ENCODE results near the gene MDH2. TPM values are rescaled to one million over a fixed set of nuclear protein-coding genes. Genes with fewer than 3 reads are reported as not detected.

MDH2 gene
- total and polyA plus RNA-seq, 2 of the 8 experiments (the other 6 are each of a cell fraction or from before 2014, with no cell fraction given): 203 to 254 TPM

GRCh38 chr7:76047305-76047810, 548 bp upstream of the MDH2 start:
- no peak for DNase-seq (ENCODE audit: low read depth in 1 of 2, low spot score in 2 of 2)
- Histone ChIP-seq H2BK5ac (ENCODE audit: low read depth, low read length) (peak overlapping the region; percentile 83), H2BK15ac (ENCODE audit: low read length) (no peak overlapping the region), H3K4ac (replicated peaks; ENCODE audit: insufficient read length, low read depth, low read length) (peak overlapping the region; percentile 83), H2AK5ac (ENCODE audit: low read depth, low read length) (0 out of 2 replicates have a peak overlapping the region, but pooled peaks have one; percentile 40), H3K36me3 (ENCODE audit: control insufficient read depth in 2 of 4, insufficient read depth in 4 of 4, low read length in 3 of 4) (peaks cover 0 to 5% (median 0%) of the 10 kb centered on the region in 4 experiments; a peak in 2 of 8 replicates), H3K23me2 (ENCODE audit: low read depth, low read length) (peaks cover 4% of the 10 kb centered on the region), H3K23ac (ENCODE audit: insufficient read length) (no peak overlapping the region), H2BK120ac (replicated peaks; ENCODE audit: low read depth, low read length) (no peak overlapping the region), H3K4me3 (ENCODE audit: extremely low read depth in 1 of 4, insufficient read depth in 2 of 4, low read depth in 3 of 4, low read length in 4 of 4) (peak overlapping the region; percentile 94 to 97 (median 96)), H3K4me1 (replicated peaks in 1 of 4; ENCODE audit: control insufficient read depth in 3 of 4, insufficient read depth in 4 of 4, low read length in 3 of 4) (peaks cover 0 to 4% (median 3%) of the 10 kb centered on the region in 4 experiments; a peak in 6 of 7 replicates), H3K27ac (ENCODE audit: low read depth, low read length) (peak overlapping the region; percentile 79), H4K5ac (ENCODE audit: insufficient read length, low read depth, low read length) (peak overlapping the region; percentile 64), H4K91ac (replicated peaks; ENCODE audit: insufficient read length, low read length) (peak overlapping the region; percentile 57), H3K79me2 (ENCODE audit: control insufficient read depth in 1 of 2, insufficient read depth in 2 of 2, low read length in 2 of 2) (peaks cover 8 to 70% of the 10 kb centered on the region in 2 experiments), H2BK12ac (ENCODE audit: low read depth, low read length) (0 out of 2 replicates have a peak overlapping the region, but pooled peaks have one; percentile 14), H2BK20ac (ENCODE audit: low read length) (no peak overlapping the region), H4K8ac (ENCODE audit: extremely low read depth, insufficient read depth, low read length) (peak overlapping the region; percentile 93), H3K27me3 (replicated peaks in 1 of 4; ENCODE audit: control insufficient read depth in 3 of 4, extremely low read depth in 1 of 4, insufficient read depth in 3 of 4, low read length in 3 of 4) (no peaks in the 10 kb centered on the region), H3K14ac (ENCODE audit: insufficient read length) (no peak overlapping the region), H4K20me1 (replicated peaks in 1 of 2; ENCODE audit: control insufficient read depth in 1 of 2, insufficient read depth in 2 of 2, low read length in 2 of 2) (peaks cover 0 to 16% of the 10 kb centered on the region in 2 experiments), H3K56ac (replicated peaks; ENCODE audit: insufficient read length, low read depth, low read length) (peak overlapping the region; percentile 78), H2AFZ (ENCODE audit: low read length) (peak overlapping the region; percentile 67; the same call in 1 of the 2 replicates), H3K79me1 (ENCODE audit: low read depth, low read length) (peaks cover 14% of the 10 kb centered on the region), H3K4me2 (ENCODE audit: insufficient read depth in 1 of 2, low read depth in 2 of 2, low read length in 2 of 2) (peak overlapping the region; percentile 77 to 99), H3K9me3 (ENCODE audit: insufficient read depth in 2 of 2, low read depth in 1 of 2, low read length in 1 of 2) (no peaks in the 10 kb centered on the region), H3K18ac (ENCODE audit: extremely low read depth, low read length) (no peak overlapping the region; the same call in 1 of the 2 replicates), H3K9ac (replicated peaks in 1 of 4; ENCODE audit: extremely low read depth in 1 of 4, low read depth in 3 of 4, low read length in 3 of 4) (peak overlapping the region; percentile 89 to 96 (median 94))
- TF ChIP-seq CTBP2 (IDR thresholded peaks at IDR 0.05; ENCODE audit: borderline replicate concordance, insufficient read depth, insufficient read length, low read length) (no peak), KDM5A (IDR thresholded peaks at IDR 0.05; ENCODE audit: low read length) (0 out of 2 replicates have a peak, but pooled peaks have one; percentile 57), MAFK (IDR thresholded peaks at IDR 0.05; ENCODE audit: low read depth, low read length) (no peak)
- WGBS, 2 experiments (ENCODE audit: extremely low coverage in 1 of 2, insufficient coverage in 1 of 2, insufficient read length in 1 of 2, insufficient replicate concordance in 2 of 2, low coverage in 1 of 2, low lambda C conversion rate in 2 of 2, missing lambda C conversion rate in 1 of 2): 9% methylated on average over 18 of the region's 21 CpGs; no CpG with 5 or more reads in 1 of the 2 experiments
- FAIRE-seq: no peak
- ChIA-PET CTCF (ENCODE audit: partially characterized antibody) (interaction anchor here (0.6 to 1.3 kb wide), 4 partner anchors 27 to 267 kb away, joined by 3 to 4 read pairs (median 3); no protein-coding TSS in a partner anchor), POLR2A (ENCODE audit: partially characterized antibody) (interaction anchor here (0.6 to 15.6 kb wide), 28 partner anchors 9 to 1537 kb away, joined by 3 to 127 read pairs (median 4); no protein-coding TSS in a partner anchor)
